Stimulated activated CD8-positive, alpha-beta memory T cell treated with anti-CD3 and anti-CD28 coated beads, Interleukin-4, amount 100 ng/mL, for 4 hours (primary cell): ENCODE data around the gene JARID2.

Source experiments
- DNase-seq, 2 donors: peaks; one replicate each; pipeline ENCODE4 v3.0.0-alpha.2; 2020; ENCODE audit warnings: low read depth in 2 of 2, low spot score in 1 of 2

Gene JARID2

DNA sequence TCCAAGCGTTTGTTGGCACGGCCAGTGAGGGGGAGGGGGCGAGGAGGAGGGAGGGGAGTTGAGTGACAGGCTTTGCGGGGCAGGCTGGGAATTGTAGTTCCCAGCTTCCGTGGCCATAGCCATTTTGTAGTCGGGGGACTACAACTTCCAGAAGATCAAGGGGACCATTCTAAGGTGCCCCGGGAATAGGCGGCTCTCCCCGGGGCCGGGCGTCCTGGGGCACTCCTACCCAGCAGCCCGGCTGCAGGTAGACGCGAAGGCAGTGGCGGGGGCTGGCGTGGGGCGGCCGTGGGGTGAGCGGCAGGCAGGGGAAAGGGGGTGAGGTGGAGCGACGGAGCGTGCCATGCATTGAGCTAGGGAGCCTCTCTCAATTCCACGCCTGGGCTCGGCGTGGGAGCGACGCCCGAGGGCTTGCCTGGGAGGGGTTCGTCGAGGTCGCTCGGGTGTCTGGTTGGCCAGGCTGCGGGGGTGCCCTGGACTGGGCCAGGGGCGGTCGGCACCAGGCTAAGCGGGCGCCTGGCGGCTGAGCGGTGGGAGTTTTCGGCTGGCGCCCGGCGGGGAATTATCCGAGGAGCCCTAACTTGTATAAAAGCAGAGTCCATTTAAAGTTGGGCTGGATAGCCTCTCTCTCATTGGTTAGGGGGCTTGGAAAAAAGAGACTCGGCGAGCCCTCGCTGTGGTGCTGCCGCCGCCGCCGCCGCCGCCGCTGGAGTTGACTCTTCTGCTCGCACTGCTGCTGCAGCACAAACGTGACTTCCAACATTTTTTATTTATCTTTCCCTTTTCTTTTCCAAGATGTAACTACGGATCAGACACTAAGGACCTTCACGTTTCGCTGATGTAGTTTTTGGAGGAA lies at the start of gene JARID2:
Gene JARID2 (plus strand): TSS at position 709 of the 856 bp plus-strand sequence. CDS start 471 bp downstream, outside the sequence.
- peak; percentile 87 to 91 for DNase-seq

DNA sequence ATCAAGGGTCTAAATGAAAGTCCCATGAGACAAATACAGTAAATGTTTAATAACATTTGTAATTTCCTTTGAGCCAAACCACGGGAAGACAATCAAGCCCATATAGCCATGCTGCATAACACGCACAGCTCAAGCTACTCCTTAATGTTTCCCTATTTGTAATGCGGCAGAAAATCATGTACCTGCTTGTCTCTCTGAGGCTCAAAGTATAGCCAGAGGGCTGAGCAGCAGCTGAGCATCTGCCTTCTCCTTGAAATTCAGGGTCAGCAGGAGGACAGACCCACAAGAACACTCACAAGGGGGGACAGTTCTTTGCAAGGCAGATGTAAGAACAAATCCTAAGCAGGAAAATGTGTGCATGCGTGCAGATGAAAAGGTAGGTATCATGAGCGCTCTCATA lies 45.8 kb upstream of the JARID2 start:
- no peak for DNase-seq

DNA sequence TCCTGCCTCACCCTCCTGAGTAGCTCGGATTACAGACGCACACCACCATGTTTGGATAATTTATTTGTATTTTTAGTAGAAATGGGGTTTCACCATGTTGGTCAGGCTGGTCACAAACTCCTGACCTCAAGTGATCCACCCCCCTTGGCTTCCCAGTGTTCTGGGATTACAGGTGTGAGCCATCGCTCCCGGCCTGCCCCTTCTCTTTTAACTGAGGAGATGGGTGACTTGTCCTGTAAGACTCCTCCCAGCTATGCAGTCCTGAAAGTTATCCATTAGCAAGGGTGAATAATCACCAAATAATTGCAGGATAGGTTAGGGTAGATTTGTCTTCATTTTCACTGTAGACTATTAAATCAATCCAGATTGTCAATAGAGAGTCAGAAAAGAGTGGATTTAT lies 40.5 kb upstream of the JARID2 start:
- no peak for DNase-seq

DNA sequence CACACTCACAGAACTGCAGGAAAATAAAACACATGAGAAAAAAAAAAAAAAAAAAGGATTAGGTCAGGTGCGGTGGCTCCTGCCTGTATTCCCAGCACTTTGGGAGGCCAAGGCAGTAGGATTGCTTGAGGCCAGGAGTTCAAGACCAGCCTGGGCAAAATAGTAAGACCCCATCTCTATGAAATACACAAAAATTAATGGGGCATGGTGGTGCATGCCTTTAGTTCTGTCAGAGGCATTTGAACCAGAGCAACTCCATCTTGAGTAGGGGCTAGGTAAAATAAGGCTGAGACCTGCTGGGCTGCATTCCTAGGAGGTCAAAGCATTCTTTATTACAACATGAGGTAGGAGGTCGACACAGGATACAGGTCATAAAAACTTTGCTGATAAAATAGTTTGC lies 39.0 kb upstream of the JARID2 start:
- DNase-seq: no peak

DNA sequence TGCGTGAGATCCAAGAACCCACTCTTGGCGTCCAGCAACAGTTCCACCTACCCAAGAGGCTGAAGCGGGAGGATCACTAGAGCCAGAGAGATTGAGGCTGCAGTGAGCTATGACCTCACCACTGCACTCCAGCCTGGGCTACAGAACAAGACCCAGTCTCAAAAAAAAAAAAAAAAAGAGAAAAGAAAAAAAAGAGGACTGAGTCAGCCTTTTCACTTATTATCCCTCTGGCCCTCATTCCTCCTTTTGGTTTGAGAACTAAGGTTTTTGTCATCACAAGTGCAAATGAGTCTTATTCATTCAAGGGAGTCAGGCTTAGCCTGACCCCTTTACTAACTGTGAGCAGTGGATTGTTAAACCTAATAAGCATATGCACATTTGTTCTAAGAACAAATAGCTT lies 37.9 kb upstream of the JARID2 start:
- no peak for DNase-seq

DNA sequence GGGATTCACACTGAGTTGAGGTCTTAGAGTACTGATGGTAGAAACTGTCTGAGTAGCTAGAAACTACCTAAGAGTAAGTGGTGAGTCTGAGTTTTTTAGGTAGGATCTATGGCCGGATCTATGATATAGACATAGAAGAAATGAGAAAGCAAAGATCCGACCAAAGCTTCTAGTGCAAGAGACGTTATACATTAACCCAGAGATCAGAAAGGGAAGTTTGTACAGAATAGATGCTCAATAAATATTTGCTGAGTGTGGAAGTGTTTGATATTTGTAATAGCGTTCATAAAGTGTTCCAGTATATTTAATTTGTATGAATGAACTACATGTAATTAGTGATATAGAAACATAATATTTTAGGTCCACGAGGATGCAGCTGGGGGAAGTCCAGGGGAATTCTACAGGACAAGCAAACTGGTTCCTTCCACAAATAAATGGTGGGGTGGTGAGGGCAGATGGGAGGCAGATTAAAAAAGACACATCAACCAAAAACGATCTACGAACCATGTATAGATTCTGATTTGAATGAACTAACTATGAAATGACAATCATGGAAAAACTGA lies 31.9 kb upstream of the JARID2 start:
- no peak for DNase-seq

DNA sequence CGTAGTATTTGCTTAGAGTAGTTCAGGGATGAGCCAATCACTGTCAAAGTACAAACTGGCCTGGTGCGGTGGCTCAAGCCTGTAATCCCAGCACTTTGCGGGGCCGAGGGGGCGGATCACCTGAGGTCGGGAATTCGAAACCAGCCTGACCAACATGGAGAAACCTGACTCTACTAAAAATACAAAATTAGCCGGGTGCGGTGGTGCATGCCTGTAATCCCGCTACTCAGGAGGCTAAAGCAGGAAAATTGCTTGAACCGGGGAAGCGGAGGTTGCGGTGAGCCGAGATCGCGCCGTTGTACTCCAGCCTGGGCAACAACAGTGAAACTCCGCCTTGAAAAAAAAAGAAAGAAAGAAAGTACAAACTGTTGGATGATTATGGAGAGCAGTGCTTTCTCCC lies 27.5 kb upstream of the JARID2 start:
- no peak for DNase-seq

DNA sequence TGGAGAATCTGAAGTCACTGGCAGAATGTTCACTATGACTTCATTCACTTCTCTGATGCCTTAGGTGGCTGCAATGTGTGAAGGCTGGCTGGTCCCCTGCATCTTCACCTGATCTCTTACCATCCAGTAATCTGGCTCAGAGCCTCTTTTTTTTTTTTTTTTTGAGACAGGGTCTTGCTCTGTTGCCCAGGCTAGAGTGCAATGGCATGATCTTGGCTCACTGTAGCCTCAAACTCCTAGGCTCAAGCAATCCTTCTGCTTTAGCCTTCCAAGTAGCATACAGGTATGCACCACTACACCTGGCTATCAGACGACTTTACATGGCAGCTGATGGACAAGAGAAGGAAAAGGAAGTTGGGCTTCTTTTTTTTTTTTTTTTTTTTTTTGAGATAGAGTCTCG lies 25.8 kb upstream of the JARID2 start:
- no peak for DNase-seq

DNA sequence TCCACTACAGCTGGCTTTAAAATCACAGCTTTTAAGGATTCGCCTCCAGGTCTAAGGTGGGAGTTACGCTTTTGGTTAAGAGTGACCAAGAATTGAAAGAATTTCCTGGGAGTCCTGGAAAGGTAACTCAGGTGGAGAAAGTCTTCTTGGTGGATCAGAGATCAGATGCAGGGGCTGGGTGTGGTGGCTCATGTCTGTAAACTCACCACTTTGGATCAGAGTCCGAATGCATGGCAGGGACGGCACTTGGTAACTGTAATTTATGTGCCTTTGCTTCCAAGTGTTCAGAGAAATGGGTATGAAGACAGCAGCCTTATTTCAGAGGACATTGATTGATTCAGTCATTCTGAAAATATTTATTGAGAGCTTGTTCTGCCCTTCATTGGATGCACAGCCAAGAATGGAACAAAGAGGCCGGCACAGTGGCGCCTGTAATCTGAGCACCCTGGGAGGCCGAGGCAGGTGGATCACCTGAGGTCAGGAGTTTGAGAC lies 18.0 kb upstream of the JARID2 start:
- DNase-seq: no peak

DNA sequence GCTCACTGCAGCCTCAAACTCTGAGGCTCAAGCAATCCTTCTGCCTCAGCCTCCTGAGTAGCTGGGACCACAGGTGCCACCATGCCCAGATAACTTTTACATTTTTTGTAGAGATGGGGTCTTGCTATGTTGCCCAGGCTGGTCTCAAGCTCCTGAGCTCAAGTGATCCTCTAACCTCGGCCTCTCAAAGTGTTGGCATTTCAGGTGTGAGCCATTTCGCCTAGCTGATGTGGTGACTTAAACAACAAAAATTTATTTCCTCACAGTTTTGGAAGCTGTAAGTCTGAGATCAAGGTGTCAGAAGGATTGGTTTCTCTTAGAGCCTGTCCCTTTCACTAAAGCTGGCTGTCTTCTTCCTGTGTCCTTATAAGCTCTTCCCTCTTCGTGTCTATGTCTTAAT lies 15.0 kb upstream of the JARID2 start:
- DNase-seq: no peak

DNA sequence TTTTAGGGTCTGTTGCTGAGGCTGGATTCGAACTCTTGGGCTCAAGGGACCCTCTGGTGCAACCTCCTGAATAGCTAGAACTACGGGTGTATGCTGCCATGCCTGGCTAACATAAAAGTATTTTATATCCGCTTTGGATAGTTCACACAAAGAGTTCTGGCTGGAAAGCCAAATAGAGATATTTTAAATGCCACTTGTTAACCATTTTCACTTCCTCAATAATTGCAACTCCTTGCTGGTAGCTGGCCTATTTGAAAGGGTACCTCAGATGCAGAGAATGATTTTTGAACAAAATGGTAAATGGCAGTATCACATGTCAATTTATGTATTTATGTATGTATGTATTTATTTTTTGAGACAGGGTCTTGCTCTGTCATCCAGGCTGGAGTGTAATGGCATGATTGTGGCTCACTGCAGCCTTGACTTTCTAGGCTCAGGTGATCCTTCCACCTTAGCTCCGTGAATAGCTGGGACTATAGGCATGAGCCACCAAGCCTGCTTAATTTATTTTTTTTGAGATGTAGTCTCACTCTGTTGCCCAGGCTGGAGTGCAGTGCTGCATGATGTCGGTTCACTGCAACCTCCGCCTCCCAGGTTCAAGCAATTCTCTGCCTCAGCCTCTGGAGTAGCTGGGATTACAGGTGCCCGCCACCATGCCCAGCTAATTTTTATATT lies 12.9 kb upstream of the JARID2 start:
- DNase-seq: no peak

DNA sequence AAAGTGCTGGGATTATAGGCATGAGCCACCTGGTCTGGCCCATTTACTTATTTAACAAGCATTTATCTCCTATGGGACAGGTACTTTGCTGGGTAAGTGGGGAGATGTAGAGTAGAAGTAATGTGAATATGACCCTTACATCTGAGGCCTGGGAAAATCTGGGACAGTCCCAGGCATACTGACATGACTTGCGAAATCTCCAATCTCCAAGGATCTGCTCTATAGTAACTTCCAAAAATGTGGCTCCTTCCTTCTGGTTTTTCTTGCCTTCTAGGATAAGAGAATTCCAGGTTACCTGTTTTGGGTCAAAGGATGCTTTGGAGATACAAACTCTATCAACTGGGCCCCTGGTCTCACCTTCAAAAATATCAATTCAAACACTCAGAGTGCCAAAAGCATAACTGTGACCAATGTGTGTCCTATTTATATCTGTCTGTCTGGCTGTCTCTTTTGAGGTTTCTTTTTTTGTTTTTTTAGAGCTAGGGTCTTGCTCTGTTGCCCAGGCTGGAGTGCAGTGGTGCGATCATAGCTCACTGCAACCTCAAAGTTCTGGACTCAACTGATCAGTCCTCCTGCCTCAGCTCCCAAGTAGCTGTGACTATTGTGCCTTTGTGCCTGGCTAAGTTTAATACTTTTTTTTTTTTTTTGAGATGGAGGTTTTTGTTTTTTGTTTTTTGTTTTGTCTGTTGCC lies 11.7 kb upstream of the JARID2 start:
- no peak for DNase-seq

DNA sequence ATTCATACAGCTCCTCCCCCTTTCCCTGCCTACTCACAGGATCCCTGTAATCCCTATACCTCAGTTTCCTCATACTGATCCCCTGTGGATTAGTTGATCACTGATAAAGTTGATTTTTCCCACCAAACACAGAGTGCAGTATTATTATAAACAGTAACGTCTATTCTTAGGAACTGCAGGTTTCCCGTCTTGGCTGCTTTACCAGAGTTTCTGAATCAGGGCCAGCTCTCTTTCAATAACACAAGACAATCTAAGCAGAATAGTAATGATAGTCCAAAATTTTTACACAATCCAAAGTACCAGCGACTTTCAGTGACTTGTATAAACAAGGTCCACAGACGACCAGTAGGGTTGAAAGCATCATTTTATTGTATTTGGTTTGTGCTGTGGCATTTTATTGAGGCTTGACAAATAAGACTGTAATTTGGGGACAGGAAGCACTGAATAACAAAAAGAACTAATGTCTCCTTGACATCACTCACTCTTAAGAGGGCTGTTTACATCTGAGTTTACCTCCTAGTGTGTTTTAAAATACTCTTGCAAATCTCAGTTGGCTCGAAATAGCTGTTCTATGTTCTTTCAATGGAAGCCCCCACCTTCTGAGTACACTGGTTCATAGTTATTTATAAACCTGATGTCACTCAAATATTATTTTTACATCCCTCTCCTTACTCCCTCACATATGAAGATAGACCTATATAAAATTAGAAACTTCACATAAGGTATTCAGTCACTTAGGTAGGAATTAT lies 6.1 kb upstream of the JARID2 start:
- no peak for DNase-seq

DNA sequence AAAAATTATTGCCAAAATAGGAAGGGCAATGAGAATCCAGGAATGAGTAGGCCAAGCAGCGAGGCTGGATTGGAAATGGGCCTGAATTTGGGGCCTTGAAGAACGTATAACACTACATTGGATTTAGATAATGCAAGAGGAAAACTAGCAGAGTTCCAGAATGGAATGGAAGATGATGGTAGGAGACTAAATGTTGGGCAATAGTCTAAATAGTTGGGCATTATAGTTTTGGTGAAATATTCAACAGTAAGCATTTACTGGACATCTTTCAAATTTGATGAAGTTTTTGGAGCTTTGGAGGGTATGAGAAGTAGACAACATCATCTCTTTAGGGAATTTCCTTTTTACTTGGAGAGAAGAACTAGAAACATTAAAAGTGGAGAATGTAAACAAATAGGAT lies 3.4 kb upstream of the JARID2 start:
- DNase-seq: no peak

DNA sequence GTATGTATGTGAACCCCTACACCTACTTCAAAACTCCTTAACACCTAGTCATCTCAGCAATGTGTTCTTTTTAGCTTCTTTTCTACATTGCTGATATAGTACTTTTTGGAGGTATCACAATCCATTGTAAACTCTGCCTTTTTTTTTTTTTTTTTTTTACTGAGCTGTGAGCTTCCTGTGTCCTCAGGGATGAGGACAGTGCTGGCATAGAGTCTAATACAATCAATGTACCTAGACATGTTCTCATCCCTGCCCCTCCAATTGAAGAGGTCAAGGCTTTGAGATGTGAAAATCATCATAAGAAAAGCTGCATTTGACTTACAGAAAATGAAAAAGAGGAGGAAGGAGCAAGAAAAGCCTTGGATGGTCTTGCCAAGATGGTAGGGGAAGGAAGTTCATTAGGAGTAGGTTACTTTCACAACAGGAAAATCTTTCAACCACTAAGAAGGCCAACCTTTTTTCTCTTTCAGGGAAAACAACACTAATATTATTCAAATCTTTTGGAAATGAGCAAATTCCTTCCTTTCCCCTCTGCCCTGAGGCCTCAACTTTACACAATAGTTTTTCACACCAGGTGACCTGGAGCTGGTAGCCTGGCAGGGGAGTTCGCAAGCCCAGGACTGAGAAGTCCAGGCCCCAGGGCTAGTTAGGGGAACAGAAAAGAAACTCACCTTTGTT lies 2.8 kb upstream of the JARID2 start:
- no peak for DNase-seq

DNA sequence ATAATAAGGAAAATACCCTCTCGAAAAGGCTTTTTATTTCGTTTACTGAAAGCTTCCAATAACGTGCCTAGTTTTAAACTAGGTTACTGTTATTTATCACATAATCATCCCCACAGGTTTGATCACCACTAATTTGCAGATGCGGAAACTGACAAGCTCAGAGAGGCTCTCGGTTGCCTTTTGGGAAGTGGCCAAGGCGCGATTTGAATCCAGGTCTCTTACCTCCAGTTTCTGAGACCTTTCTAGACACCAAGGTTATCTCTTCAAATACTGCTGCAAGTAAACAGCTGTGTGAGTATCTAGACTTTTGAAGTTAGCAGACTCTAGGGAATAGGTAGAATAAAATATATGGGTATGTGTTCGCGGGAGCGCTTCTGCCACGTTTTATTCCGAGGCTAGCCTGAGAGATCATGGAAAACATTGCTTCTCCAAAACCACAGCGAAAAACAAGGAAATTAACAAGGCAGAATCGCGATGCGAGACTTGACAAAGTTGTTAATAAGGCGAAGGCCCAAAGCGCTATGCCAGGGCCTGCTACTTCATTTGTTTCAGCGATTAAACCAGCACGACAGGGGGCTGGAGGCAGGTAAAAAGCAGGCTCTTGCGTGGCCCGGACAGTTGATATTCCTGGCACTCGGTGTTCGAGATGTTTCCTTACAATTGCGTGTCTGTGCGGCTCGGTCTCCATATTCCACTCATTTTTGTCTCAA lies 1.8 kb upstream of the JARID2 start:
- no peak for DNase-seq

DNA sequence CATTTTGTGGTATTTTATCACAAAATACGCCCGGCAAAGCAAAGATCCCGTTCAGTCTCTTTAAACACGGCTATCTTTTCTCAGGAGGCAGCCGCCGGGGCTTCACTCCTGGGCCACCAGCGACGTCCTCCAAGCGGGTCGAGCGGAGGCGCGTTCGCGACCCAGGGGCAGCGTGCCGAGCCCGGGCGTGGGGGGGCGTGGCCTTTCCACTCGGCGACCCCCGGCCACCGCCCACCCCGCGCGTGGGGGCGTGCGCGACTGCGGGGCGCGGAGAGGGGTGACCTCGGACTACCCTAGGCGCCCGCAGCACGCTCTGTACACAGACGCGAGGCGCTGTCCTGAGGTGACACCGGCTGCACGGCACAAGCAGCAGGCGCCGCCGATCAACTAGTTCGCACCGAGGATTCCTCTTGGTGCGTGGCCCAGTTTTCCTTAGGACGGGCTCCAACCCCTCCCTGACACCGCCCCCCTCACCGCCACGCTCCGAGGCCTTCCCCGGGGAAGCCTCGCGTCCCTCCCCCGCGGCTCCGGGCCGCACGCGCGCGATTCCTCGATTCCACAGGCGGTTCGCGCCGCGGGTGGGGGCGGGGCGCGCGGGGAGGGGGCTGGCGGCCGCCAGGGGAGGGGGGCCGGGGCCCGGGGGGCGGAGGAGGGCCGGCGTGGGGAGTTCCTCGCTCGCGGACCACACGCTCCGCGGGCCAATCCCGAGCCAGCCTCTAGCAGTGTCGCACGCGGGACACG lies 1.1 kb upstream of the JARID2 start:
- peak; percentile 20 to 35 for DNase-seq

DNA sequence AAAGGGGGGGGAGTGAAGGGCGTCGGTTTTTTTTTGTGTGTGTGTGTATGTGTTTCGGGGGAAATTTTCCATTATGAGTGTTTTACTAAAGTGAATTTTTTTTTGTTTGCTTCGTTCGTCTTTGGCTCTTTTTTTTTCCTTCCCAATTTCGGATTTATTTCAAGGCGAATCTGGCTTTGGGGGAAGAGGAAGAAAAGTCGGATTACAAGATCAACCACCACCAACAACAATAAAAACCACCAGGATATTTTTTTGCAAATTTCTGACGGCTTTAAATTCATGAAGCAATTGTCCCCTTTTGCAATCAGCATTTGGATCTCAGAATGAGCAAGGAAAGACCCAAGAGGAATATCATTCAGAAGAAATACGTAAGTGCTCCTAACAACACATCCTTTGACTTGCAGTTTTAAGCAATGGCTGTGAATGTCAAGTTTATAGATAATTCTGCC lies 372 bp downstream of the JARID2 start:
- DNase-seq: no peak
